ENCODE measurements around the gene PAK1.

DNA sequence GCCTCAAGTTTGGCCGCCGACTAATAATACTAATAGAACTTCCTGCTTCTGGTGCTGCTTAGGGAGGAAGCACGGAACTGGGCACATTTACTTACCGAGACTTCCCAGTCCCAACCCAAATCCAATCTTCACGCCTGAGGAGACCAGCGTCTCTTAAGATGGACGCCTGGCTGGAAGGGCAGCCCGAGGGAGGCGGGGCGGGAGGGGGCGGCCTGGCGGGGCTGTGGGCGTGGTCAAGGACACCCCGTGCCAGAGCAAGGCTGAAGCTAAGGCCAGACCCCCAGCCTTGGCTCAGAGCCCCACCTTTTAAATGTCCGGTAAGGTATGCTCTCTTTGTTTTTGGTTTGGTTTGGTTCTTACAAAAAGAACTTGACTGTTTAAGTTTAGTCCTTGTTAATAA lies 172.4 kb downstream of the PAK1 start, which contains the start of gene GDPD4:
- TF ChIP-seq, protein P1, sequence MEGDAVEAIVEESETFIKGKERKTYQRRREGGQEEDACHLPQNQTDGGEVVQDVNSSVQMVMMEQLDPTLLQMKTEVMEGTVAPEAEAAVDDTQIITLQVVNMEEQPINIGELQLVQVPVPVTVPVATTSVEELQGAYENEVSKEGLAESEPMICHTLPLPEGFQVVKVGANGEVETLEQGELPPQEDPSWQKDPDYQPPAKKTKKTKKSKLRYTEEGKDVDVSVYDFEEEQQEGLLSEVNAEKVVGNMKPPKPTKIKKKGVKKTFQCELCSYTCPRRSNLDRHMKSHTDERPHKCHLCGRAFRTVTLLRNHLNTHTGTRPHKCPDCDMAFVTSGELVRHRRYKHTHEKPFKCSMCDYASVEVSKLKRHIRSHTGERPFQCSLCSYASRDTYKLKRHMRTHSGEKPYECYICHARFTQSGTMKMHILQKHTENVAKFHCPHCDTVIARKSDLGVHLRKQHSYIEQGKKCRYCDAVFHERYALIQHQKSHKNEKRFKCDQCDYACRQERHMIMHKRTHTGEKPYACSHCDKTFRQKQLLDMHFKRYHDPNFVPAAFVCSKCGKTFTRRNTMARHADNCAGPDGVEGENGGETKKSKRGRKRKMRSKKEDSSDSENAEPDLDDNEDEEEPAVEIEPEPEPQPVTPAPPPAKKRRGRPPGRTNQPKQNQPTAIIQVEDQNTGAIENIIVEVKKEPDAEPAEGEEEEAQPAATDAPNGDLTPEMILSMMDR (IDR thresholded peaks at IDR 0.05): no peak
- TF ChIP-seq POLR2AphosphoS5 (IDR thresholded peaks at IDR 0.05) (no peak), EP300 (IDR thresholded peaks at IDR 0.05) (no peak), POLR2A (IDR thresholded peaks at IDR 0.05; ENCODE audit: low read depth) (no peak)

All from esophagus muscularis mucosa (tissue), 4 donors.